ENCODE measurements around the gene GAS7. TPM values are rescaled to one million over a fixed set of nuclear protein-coding genes. Genes with fewer than 3 reads are reported as not detected.

The GAS7 gene
- total and polyA plus RNA-seq, 9 of the 15 experiments (the other 6 are each of a cell fraction or from before 2014, with no cell fraction given) = 0.11 to 0.33 TPM; not detected in 7

- TF ChIP-seq AFF1 (IDR thresholded peaks at IDR 0.05; ENCODE audit: low read depth in 1 of 2, partially characterized antibody in 2 of 2) (no peak), ZNF511 (CRISPR knock-in tag; IDR thresholded peaks at IDR 0.05) (no peak), ZBTB33 (CRISPR knock-in tag; IDR thresholded peaks at IDR 0.05) (no peak), FOXJ2 (tag; IDR thresholded peaks at IDR 0.05) (no peak)
Measured at GRCh38 chr17:10121971-10122707, 76.3 kb downstream of the GAS7 start (continued).
